Measurements from ENCODE around the gene INAFM2. TPM values are rescaled to one million over a fixed set of nuclear protein-coding genes. Genes with fewer than 3 reads are reported as not detected.
A peak's percentile ranks its signal among the peaks of the same experiment; 100 is the strongest.

Gene INAFM2
- total and polyA plus RNA-seq, 11 donors: 27.9 to 92.7 (median 36.1) TPM

DNA sequence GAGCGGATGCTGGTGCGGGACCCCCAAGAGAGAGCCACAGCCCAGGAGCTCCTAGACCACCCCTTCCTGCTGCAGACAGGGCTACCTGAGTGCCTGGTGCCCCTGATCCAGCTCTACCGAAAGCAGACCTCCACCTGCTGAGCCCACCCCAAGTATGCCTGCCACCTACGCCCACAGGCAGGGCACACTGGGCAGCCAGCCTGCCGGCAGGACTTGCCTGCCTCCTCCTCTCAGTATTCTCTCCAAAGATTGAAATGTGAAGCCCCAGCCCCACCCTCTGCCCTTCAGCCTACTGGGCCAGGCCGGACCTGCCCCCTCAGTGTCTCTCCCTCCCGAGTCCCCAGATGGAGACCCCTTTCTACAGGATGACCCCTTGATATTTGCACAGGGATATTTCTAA lies 47.5 kb upstream of the INAFM2 start:
- ATAC-seq: no peak
- no peaks in the 10 kb centered on the region for H3K36me3 ChIP-seq
- peaks cover 0 to 34% (median 5%) of the 10 kb centered on the region in 12 donors for H3K4me1 ChIP-seq
- no peak for DNase-seq
- peaks cover 5 to 33% (median 21%) of the 10 kb centered on the region in 9 donors for H3K27me3 ChIP-seq
- H3K9me3 ChIP-seq: no peaks in the 10 kb centered on the region
- H3K4me3 ChIP-seq: no peak overlapping the region
- TF ChIP-seq CTCF (IDR thresholded peaks at IDR 0.05) (no peak), POLR2A (IDR thresholded peaks at IDR 0.05) (no peak)
- 92 to 95% (median 93%) methylated on average over 5 to 7 of the region's 7 CpGs for WGBS, 4 donors
- intact Hi-C loops (cut with DNase I): loop anchor here (1.0 to 10.0 kb wide), 9 partner anchors 36 to 491 kb away; partner anchors contain the start of gene FSIP1 (in 2 of the 10)
- no peak overlapping the region for H3K27ac ChIP-seq

DNA sequence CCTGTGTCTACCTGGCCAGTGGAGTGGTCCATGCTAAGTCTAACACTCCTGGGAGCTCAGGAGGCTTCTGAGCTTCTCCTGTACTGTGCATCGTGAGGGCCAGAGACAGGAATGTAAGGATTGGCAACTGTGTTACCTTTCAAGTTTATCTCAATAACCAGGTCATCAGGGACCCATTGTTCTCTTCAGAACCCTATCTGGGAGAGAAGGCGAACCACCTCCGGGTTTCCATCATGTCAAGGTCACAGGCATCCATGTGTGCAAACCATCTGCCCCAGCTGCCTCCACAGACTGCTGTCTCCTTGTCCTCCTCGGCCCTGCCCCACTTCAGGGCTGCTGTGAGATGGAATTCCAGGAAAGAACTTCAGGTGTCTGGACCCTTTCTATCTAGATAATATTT lies 46.6 kb upstream of the INAFM2 start:
- Histone ChIP-seq H3K4me3 (no peak overlapping the region), H3K36me3 (no peaks in the 10 kb centered on the region), H3K27me3 (peaks cover 9 to 42% (median 30%) of the 10 kb centered on the region in 9 donors), H3K9me3 (no peaks in the 10 kb centered on the region), H3K27ac (no peak overlapping the region), H3K4me1 (peaks cover 0 to 37% (median 5%) of the 10 kb centered on the region in 12 donors)
- ATAC-seq: no peak
- DNase-seq: no peak
- 47 to 52% (median 50%) methylated on average over 4 of the region's 4 CpGs for WGBS, 4 donors
- intact Hi-C loops (cut with DNase I): loop anchor here in 6 of 10 donors (5.0 to 10.0 kb wide), 4 partner anchors 35 to 492 kb away; partner anchors contain the start of gene FSIP1 (in 2 of the 6)
- TF ChIP-seq POLR2A (IDR thresholded peaks at IDR 0.05) (no peak), CTCF (IDR thresholded peaks at IDR 0.05) (no peak)

DNA sequence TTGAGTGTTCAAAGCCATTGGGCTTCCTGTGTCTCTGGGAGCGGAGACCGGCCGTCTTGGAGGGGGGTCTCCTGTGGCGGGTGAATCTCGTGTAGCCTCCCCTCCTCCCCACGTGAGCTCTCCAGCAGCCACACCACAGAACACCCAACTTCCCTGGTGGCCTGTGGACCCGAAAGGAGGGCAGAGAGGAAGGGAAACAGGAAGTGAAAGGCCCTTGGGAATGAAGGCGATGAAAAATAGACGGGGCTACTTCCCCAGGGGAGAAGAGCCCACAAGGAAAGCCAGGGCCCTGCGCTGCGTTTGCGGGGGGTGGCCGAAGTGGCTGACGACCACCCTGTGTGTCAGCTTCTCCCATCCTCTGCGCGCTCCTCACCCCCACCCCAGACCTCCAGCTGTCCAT lies 46.0 kb upstream of the INAFM2 start:
- Histone ChIP-seq H3K27me3 (peaks cover 12 to 47% (median 35%) of the 10 kb centered on the region in 9 donors), H3K4me3 (peak overlapping the region in 1 of 12 donors; percentile 15), H3K27ac (no peak overlapping the region), H3K9me3 (no peaks in the 10 kb centered on the region), H3K4me1 (peaks cover 0 to 42% (median 9%) of the 10 kb centered on the region in 12 donors), H3K36me3 (no peaks in the 10 kb centered on the region)
- no peak for TF ChIP-seq CTCF (IDR thresholded peaks at IDR 0.05)
- TF ChIP-seq POLR2A (IDR thresholded peaks at IDR 0.05): no peak
- ATAC-seq (no peak), DNase-seq (no peak)
- intact Hi-C loops (cut with DNase I): loop anchor here in 6 of 10 donors (5.0 to 10.0 kb wide), 4 partner anchors 35 to 493 kb away; partner anchors contain the start of gene FSIP1 (in 2 of the 6)
- WGBS, 4 donors: 31 to 50% (median 47%) methylated on average over 16 of the region's 16 CpGs

DNA sequence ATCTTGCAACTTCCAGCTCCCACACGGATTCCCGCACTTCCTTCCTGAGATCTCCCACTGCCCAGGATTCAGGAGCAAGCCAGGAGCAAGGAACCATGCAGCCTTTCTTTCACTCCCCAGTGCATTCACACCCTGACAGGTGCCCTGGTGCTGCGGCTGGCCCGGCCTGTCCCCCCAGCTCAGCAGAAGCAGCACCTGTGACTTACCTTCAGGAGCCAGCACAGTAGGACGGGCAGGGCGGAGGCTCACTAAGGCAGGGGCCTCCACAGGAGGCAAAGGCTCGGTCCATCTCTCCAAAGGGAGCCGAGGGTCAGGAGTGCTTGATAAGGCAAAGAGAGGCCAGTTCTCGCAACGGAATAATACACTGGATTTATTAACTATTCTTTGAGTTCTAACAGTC lies 45.5 kb upstream of the INAFM2 start:
- DNase-seq (no peak), ATAC-seq (no peak)
- 64 to 78% (median 68%) methylated on average over 9 to 10 of the region's 10 CpGs for WGBS, 4 donors
- TF ChIP-seq CTCF (IDR thresholded peaks at IDR 0.05): no peak
- no peak for TF ChIP-seq POLR2A (IDR thresholded peaks at IDR 0.05)
- Histone ChIP-seq H3K4me3 (no peak overlapping the region), H3K9me3 (no peaks in the 10 kb centered on the region), H3K4me1 (peaks cover 0 to 48% (median 14%) of the 10 kb centered on the region in 12 donors), H3K36me3 (no peaks in the 10 kb centered on the region), H3K27me3 (peaks cover 17 to 53% (median 41%) of the 10 kb centered on the region in 9 donors), H3K27ac (no peak overlapping the region)
- intact Hi-C loops (cut with DNase I): loop anchor here (2.0 to 10.0 kb wide), 8 partner anchors 31 to 493 kb away; partner anchors contain the start of gene FSIP1 (in 2 of the 10)

Data from heart left ventricle (tissue), 16 donors.